ENCODE results near the gene TSKU. TPM values are rescaled to one million over a fixed set of nuclear protein-coding genes. Genes with fewer than 3 reads are reported as not detected.
"Not testable (repeated sequence)": the region's sequence is repeated elsewhere in the genome, so short reads cannot be mapped to it uniquely, and the experiment has no call there.

Gene TSKU, protein sequence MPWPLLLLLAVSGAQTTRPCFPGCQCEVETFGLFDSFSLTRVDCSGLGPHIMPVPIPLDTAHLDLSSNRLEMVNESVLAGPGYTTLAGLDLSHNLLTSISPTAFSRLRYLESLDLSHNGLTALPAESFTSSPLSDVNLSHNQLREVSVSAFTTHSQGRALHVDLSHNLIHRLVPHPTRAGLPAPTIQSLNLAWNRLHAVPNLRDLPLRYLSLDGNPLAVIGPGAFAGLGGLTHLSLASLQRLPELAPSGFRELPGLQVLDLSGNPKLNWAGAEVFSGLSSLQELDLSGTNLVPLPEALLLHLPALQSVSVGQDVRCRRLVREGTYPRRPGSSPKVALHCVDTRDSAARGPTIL
- total RNA-seq (ENCODE audit: unreplicated experiment): 29.2 TPM
- long read RNA-seq, transcript TSKU-201 (2 exons, 2,712 nt): major isoform, 5 of 11 reads
- long read RNA-seq, partial matches to known transcripts: 0 of 11 reads
- long read RNA-seq, other reads (novel, unspliced or antisense): 6 of 11 reads

DNA sequence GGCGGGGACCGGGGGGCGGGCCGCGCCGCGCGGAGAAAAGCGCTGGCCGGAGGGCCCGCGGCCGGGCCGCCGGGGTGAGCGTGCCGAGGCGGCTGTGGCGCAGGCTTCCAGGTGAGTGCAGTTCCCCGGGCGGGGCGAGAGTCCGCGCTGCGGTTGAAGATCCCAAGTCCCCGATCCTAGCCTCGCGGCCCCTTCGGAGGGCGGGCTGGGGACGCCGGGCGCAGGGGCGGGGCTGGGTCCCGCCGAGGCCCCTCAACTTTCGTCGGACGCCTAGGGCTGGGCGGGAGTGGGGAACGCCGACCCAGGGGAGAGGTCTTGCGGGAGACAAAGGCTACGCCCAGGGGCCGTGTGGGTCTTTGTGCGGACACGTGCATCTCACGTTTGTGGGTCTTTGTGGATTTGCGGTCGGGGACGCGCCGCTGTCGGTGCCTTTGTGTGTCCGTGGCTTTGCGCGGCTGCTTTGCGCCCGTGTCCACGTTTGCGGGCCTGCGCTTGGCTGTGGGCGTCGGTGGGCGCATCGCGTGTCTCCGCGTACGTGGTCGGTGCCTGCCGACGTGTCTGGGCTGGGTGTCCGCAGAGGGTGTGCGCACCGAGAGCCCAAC, at the start of gene TSKU:
TSKU (plus strand) TSS at position 63 of the 602 bp plus-strand sequence. CDS start 12,261 bp downstream, outside the sequence.
- Mint-ChIP-seq H3K27ac (ENCODE audit: unreplicated experiment) (peak within 1 kb of the TSS; percentile 100), H3K9me3 (ENCODE audit: unreplicated experiment) (peaks cover 25% of the 10 kb centered on the region), H3K27me3 (ENCODE audit: unreplicated experiment) (peaks cover 20% of the 10 kb centered on the region), H3K4me1 (ENCODE audit: low read depth, unreplicated experiment) (peaks cover 52% of the 10 kb centered on the region), H3K36me3 (ENCODE audit: unreplicated experiment) (peaks cover 6% of the 10 kb centered on the region), H3K4me3 (ENCODE audit: unreplicated experiment) (peak within 1 kb of the TSS; percentile 96)
- TF ChIP-seq, protein P1, sequence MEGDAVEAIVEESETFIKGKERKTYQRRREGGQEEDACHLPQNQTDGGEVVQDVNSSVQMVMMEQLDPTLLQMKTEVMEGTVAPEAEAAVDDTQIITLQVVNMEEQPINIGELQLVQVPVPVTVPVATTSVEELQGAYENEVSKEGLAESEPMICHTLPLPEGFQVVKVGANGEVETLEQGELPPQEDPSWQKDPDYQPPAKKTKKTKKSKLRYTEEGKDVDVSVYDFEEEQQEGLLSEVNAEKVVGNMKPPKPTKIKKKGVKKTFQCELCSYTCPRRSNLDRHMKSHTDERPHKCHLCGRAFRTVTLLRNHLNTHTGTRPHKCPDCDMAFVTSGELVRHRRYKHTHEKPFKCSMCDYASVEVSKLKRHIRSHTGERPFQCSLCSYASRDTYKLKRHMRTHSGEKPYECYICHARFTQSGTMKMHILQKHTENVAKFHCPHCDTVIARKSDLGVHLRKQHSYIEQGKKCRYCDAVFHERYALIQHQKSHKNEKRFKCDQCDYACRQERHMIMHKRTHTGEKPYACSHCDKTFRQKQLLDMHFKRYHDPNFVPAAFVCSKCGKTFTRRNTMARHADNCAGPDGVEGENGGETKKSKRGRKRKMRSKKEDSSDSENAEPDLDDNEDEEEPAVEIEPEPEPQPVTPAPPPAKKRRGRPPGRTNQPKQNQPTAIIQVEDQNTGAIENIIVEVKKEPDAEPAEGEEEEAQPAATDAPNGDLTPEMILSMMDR (IDR thresholded peaks at IDR 0.05; ENCODE audit: partially characterized antibody, unreplicated experiment): no peak
- DNase-seq: peak; percentile 76

DNA sequence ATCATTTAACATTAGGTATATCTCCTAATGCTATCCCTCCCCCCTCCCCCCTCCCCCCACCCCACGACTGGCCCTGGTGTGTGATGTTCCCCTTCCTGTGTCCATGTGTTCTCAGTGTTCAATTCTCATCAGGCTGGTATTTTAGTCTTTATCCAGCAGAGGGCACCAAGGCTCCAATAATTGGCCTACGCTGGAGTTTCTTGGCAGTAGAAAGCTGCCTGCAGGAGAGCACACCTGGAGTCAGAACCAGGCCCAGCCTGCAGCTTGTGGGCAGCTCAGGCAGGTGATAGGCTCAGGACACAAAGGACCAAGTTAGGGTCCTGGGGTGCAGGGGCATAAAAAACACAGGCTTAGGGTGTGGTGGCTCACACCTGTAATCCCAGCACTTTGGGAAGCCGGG, 49.2 kb upstream of the TSKU start:
- TF ChIP-seq, protein P1 (IDR thresholded peaks at IDR 0.05; ENCODE audit: partially characterized antibody, unreplicated experiment): peak; percentile 74
- H3K27ac Mint-ChIP-seq (ENCODE audit: unreplicated experiment); H3K9me3 Mint-ChIP-seq (ENCODE audit: unreplicated experiment); H3K4me3 Mint-ChIP-seq (ENCODE audit: unreplicated experiment); H3K36me3 Mint-ChIP-seq (ENCODE audit: unreplicated experiment); H3K27me3 Mint-ChIP-seq (ENCODE audit: unreplicated experiment): not testable (repeated sequence)
- peak; percentile 51 for DNase-seq
- peaks cover 20% of the 10 kb centered on the region for H3K4me1 Mint-ChIP-seq (ENCODE audit: low read depth, unreplicated experiment)

DNA sequence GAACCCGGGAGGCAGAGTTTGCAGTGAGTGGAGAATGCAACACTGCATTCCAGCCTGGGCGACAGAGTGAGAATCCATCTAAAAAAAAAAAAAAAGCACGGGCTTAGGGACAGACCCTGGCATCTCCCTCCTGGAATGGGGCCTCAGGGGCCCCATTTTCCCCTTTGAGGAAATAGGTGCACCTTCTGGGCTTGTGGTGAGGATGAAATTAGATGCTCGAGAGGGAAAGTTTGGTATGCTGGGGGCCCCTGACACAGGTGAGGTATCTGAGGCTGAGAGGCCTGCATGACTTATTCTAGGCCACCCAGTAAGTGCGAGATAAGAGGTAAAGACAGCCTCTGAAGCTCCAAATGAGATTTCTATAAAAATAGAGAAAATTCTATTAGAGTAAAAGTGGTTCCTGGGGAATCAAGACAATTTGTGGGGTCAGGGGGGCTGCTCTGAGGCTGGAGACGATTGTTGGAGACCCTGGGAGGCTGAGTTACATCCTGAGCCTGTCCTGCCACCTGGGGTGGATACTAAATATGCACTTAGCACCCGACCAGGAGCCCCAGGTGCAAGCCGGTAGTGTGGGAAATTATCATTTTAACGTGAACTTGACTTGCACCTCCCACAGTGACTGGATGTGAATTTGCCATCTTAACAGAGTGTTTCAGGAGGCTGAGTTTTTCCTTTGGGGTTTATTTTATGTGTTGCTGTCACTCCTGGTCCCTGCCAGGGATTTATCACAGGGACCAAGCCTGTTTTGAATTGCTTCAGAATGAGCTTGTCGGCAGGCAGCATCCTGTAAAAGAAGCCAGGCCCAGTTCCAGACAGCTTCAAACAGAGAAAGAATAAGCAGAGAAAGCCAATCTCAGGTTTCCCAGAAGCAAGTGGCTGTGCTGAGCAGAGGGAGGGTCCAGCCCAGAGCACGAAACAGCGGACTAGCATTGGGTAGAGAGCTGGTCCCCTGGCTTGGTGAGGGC, 48.4 kb upstream of the TSKU start:
- H3K27ac Mint-ChIP-seq (ENCODE audit: unreplicated experiment): no peak overlapping the region

DNA sequence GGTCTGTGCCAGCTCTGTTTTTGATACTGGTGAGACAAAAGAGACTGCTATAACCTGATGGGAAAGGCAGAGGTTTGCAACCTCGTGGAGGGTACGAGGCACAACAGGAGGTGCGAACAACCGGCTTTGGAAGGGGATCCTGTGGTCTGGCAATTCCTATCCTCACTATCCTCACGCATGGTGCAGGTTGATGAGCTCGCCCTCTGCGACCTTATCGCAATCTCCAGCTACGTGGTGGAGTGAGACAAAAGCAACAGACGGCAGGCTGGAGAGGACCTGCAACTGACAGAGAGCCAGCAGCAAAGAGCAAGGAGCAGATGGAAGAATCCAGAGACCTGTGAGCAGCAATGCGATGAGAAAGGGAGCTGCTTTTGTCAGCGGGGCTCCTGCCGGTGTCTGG, 47.3 kb upstream of the TSKU start:
- peaks cover 7% of the 10 kb centered on the region for H3K9me3 Mint-ChIP-seq (ENCODE audit: unreplicated experiment)
- peaks cover 20% of the 10 kb centered on the region for H3K4me1 Mint-ChIP-seq (ENCODE audit: low read depth, unreplicated experiment)
- peak overlapping the region; percentile 24 for H3K27ac Mint-ChIP-seq (ENCODE audit: unreplicated experiment)
- H3K27me3 Mint-ChIP-seq (ENCODE audit: unreplicated experiment): peaks cover 2% of the 10 kb centered on the region
- TF ChIP-seq, protein P1 (IDR thresholded peaks at IDR 0.05; ENCODE audit: partially characterized antibody, unreplicated experiment): no peak
- no peak for DNase-seq
- no peaks in the 10 kb centered on the region for H3K36me3 Mint-ChIP-seq (ENCODE audit: unreplicated experiment)
- H3K4me3 Mint-ChIP-seq (ENCODE audit: unreplicated experiment): no peak overlapping the region

More for the DNA sequence above, 48.4 kb upstream of the TSKU start:
- Mint-ChIP-seq H3K36me3 (ENCODE audit: unreplicated experiment) (no peaks in the 10 kb centered on the region), H3K4me3 (ENCODE audit: unreplicated experiment) (no peak overlapping the region), H3K27me3 (ENCODE audit: unreplicated experiment) (peaks cover 2% of the 10 kb centered on the region), H3K9me3 (ENCODE audit: unreplicated experiment) (peaks cover 8% of the 10 kb centered on the region), H3K4me1 (ENCODE audit: low read depth, unreplicated experiment) (peaks cover 20% of the 10 kb centered on the region)
- TF ChIP-seq, protein P1 (IDR thresholded peaks at IDR 0.05; ENCODE audit: partially characterized antibody, unreplicated experiment): no peak
- no peak for DNase-seq
